Measurements from ENCODE around the gene MYL6. TPM values are rescaled to one million over a fixed set of nuclear protein-coding genes. Genes with fewer than 3 reads are reported as not detected.
"Not testable (repeated sequence)": the region's sequence is repeated elsewhere in the genome, so short reads cannot be mapped to it uniquely, and the experiment has no call there.

The MYL6 gene
- polyA plus RNA-seq (2013, experiment 1 of 2; ENCODE audit: insufficient read length) = 4,383 TPM
- 4,061 TPM for polyA plus RNA-seq (2013, experiment 2 of 2; ENCODE audit: insufficient read length)

GRCh38 chr12:56158029-56158925 is at the start of gene MYL6:
Gene MYL6, plus strand, starts transcription at chr12:56158359. Its CDS starts 43 bp downstream, at chr12:56158402.
- peak; percentile 99 for DNase-seq

DNA sequence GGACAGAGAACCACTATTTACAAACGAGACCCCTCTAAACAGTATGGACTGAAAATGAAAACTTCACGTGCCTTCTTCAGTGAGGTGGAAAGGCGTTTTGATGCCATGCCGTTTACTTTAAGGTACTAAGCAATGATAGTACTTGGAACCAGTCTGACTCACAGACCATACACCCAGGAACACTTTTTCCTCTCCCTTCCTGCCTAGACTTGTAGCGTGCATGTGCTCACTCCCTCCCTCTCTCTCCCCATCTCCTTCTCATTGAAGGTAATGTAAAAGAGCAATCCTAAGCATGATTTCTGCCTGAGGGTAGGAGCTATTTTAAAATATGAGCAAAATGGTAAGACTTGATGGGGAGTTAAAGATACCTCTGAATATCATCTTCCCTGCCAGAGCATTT is 47.6 kb upstream of the MYL6 start:
- no peak for DNase-seq

- DNase-seq = no peak
These were observed 44.1 kb upstream of the MYL6 start for GRCh38 chr12:56114084-56114483.

GRCh38 chr12:56115329-56115728 is 42.8 kb upstream of the MYL6 start:
- DNase-seq = no peak

DNA sequence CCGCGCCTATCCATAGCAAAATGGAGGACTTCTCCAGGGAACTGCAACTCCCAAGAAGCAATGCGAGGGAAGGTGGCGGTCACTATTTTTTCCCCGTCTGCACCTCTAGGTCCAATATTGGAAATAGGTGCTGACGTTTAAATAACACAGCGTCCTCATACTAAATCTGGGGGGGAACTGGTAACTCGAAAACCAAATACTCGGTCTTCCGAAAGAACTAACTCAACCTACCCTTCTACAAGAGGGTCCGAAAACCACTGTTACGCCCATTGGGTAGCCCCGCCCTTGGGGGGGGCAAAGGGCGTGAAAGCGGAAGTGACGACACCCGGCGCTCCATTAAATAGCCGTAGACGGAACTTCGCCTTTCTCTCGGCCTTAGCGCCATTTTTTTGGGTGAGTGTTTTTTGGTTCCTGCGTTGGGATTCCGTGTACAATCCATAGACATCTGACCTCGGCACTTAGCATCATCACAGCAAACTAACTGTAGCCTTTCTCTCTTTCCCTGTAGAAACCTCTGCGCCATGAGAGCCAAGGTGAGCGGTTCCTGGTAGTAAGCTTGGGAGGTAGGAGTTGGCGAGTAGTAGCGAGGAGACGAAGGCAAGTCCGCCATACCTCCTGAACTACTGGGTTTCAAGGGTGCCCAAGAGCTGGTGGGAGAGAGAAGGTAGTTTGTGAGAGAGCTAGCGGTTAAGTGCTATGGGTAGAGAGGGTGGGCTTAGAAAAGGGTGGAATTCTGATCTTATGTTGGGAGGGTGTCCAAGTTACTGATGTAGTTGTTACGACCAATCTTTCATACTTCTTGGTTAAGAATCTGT is 41.7 kb upstream of the MYL6 start, which contains the start of gene RPL41:
Gene RPL41 (plus strand): TSS at position 367 of the 815 bp plus-strand sequence.
- peak; percentile 95 for DNase-seq

DNA sequence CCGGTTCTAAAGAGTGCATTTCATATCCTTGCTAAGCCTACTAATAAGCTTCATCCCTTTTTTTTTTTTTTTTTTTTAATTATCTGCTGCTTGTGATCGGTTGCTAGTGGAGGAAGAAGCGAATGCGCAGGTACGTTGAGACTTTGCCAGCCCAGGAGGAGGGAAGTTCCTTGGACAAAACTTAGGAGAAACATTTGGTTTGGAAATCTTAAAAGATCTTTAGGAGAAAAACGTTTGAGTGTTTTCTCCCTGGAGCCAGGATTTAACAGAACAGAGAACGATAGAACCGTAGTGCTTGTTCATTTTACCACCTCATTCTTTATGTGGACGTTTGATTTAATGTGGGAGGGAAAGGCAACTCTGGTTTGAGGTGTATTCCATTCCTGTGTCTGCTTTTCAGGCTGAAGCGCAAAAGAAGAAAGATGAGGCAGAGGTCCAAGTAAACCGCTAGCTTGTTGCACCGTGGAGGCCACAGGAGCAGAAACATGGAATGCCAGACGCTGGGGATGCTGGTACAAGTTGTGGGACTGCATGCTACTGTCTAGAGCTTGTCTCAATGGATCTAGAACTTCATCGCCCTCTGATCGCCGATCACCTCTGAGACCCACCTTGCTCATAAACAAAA is 41.0 kb upstream of the MYL6 start:
- not testable (repeated sequence) for DNase-seq

DNA sequence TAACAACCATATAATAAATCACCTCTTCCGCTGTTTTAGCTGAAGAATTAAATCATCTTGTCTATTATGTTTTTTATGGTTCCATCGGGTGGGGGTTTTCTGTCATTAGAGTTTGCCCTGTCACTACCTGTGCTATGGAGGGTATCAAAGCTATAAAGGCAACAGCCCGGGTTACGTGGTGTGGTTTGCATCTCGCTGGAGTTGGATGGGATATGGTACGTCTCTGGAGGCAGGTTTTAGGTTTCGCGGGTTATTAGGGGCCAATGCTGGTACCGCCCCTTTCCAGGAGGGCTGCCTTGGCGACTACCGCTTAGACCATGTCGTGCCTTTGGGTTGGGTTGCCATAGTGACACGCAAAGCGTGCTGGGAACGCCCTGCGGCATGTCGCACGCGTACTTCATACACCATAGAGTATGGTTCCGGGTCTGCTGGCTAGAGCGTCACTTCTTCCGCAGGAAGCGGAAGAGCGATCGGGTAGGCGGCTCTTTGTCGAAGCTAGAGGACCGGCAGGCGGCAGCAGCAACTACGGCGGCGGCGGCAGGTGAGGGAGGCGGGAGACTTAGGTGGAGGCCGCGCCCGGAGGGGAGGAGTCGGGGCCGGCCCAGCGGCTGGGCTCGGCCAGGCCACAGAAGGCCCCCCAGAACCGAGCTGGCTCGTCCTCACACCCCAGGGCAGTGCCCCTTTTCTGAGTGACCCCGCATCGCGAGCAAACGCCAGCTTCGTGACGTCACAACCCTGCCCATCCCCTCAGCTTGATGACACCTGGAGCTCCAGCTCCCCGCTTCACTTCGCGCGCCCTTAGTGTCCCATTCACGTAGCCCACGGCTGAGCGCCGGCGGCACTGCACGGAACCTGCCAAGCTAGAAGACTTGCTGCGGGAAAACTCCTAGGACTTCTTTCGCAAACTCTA is 40.1 kb upstream of the MYL6 start, which contains the start of gene ZC3H10:
Gene ZC3H10 (plus strand): TSS at position 489 of the 910 bp plus-strand sequence. CDS start 2,297 bp downstream, outside the sequence.
- DNase-seq = peak; percentile 99

GRCh38 chr12:56118688-56119357 is 39.3 kb upstream of the MYL6 start:
- DNase-seq = no peak

DNA sequence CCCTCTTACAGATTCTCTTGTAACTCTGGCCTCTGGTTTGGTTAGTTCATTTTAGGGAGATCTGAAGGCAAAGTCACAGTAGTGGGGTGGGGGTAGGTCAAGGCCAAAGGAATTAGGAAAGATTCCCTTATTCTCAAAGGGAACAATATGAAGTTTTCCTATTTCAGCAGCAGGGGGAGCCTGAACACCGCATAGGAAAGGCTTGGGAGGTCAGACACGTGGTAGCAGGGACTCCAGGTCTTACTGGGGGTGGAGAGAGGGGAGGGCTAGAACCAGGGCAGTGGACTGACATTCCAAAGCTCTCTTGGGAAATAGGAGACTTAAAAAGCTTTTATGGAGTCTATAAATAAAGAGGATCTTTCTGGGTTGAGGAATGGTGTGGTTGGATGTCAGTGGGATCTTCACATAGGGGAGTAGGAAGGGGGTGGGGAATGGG is 38.8 kb upstream of the MYL6 start:
- peak; percentile 97 for DNase-seq

DNA sequence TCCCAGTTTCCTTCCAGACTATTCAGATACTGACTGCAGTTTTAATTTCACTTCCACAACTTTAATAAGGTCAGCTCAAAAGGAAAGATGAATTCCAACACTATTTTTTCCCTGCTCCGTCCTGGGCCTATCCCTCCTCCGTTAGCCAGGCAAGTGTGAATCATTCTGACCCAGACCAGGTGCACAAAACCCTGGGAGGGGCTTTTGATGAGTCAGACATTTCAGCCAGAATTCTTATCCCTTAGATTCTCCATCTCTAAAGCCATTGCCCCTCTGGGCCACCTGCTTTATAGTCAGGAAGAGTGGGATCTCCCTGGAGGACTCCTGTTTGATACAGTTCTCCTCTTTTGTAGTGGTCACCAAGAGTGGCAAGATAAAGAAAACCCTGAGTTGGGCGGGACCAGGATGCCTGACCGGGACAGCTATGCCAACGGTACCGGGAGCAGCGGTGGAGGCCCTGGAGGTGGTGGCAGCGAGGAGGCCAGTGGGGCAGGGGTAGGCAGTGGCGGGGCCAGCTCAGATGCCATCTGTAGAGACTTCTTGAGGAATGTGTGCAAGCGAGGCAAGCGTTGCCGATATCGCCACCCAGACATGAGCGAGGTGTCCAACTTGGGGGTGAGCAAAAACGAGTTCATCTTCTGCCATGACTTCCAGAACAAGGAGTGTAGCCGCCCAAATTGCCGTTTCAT is 37.9 kb upstream of the MYL6 start:
- no peak for DNase-seq

DNA sequence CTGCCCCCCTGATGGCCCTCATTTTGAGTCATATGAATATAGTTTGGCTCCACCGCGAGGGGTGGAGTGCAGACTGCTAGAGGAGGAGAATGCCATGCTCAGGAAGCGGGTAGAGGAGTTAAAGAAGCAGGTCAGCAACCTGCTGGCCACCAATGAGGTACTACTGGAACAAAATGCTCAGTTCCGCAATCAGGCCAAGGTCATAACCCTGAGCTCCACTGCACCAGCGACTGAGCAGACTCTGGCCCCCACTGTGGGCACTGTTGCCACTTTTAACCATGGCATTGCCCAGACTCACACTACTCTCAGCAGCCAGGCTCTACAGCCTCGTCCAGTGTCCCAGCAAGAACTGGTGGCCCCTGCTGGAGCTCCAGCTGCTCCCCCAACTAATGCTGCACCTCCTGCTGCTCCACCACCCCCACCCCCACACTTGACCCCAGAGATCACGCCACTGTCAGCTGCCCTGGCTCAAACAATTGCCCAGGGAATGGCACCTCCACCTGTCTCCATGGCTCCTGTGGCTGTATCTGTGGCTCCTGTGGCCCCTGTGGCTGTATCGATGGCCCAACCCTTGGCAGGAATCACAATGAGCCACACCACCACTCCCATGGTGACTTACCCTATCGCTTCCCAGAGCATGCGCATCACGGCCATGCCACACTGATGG is 36.8 kb upstream of the MYL6 start:
- DNase-seq = no peak

GRCh38 chr12:56122637-56123036 is 35.5 kb upstream of the MYL6 start:
- DNase-seq = no peak

DNA sequence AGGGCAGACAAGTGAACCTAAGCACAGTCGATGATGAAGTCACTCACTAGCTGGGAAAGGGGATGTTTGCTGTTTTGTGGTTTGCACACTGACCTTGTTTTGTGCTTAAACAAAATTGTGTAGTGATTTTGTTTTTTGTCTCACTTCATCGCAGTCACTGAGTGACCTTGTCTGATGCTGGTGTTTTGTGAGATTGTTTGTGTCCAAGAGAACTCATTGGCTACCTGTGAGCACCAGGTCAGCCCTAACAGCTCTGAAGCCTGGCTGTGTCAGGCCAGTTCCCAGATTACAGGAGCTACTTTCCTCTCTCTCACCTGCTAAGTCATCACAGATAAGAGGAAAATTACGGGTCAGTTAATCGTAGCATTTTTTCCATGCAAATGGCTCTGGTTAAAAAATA is 34.0 kb upstream of the MYL6 start:
- DNase-seq = no peak

DNA sequence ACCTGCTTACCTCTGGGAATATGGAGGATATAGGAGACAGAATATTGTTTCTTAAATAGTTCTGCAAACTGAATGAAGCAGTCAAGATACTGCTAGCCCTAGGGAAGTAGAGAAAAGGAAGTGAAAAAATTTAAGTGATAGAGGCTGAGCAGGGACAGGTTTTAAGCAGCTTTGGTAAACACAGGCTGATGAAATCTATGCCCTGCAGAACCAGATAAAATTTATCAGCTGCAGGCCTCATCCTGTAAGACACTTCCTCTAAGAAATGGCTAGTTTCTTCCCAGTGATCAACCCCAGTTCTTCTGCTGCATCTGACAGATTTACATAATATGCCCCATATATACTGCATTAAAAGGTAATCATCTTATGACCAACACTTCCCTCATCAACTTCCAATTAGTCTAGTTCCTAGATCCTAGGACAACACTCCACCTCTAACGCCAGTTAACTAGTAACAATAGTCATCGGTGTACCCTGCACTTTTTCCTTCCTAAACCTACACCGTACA is 31.4 kb upstream of the MYL6 start:
- no peak for DNase-seq

- DNase-seq = no peak
These were observed 30.7 kb upstream of the MYL6 start for GRCh38 chr12:56127485-56127887.

DNA sequence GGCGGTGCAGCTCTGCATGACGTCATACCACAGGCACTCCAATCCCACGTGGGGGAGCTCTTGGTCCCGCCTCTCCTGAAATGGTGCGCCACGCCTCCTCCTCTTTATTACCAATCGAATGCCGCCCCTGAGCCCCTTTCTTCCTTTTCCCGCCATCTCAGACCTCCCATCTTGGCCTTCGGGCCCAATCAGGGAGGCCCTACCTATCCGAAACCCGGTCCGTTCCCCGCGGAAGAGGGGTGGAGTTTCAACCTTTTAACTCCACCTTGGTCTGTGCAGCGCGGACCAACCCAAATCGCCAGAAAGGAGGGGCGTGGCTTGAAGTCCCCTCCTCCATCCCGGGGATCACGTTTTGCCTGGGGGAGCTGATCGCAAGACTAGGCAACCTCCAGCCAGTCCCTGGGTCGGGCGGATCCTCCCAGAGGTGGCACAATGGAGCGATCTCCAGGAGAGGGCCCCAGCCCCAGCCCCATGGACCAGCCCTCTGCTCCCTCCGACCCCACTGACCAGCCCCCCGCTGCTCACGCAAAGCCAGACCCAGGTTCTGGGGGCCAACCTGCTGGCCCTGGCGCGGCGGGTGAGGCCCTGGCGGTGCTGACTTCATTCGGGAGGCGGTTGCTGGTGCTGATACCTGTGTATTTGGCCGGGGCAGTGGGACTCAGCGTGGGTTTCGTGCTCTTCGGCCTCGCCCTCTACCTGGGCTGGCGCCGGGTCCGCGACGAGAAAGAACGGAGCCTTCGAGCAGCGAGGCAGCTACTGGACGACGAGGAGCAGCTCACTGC is 30.1 kb upstream of the MYL6 start, which contains the start of gene ESYT1:
Gene ESYT1 (plus strand): TSS at position 380 of the 782 bp plus-strand sequence. CDS start 53 bp downstream, at position 433.
- peak; percentile 100 for DNase-seq

GRCh38 chr12:56128670-56129205 is 29.4 kb upstream of the MYL6 start:
- DNase-seq = peak; percentile 18
